ENCODE measurements around the gene C2orf69.

GRCh38 chr2:199865905-199866304 lies 45.2 kb upstream of the C2orf69 start:
- TF ChIP-seq FOSL1 (IDR thresholded peaks at IDR 0.05; ENCODE audit: insufficient read depth, low read depth, low read length) (no peak), CTCF (IDR thresholded peaks at IDR 0.05; ENCODE audit: control extremely low read depth in 1 of 3, insufficient read depth in 1 of 3, low read depth in 1 of 3, low read length in 3 of 3) (no peak), MAFK (IDR thresholded peaks at IDR 0.05; ENCODE audit: low read depth, low read length) (no peak), HDAC6 (IDR thresholded peaks at IDR 0.05; ENCODE audit: low read depth, low read length) (no peak), POLR2AphosphoS5 (IDR thresholded peaks at IDR 0.05; ENCODE audit: low read depth, low read length) (no peak), CHD1 (IDR thresholded peaks at IDR 0.05; ENCODE audit: low read depth, low read length) (no peak), MAX (IDR thresholded peaks at IDR 0.05) (no peak), EZH2 (IDR thresholded peaks at IDR 0.05; ENCODE audit: low read depth, low read length, severe bottlenecking) (no peak), CBX8 (IDR thresholded peaks at IDR 0.05; ENCODE audit: borderline replicate concordance, low read depth, low read length) (no peak), YY1 (IDR thresholded peaks at IDR 0.05; ENCODE audit: low read depth, low read length) (no peak), TBP (IDR thresholded peaks at IDR 0.05; ENCODE audit: low read depth, low read length) (no peak), POLR2A (IDR thresholded peaks at IDR 0.05; ENCODE audit: control extremely low read depth in 1 of 2, low read depth in 2 of 2, low read length in 2 of 2) (no peak)

All from H1 (cell line).